Osteocyte (in vitro differentiated cells): ENCODE measurements around the gene NGEF. TPM values are rescaled to one million over a fixed set of nuclear protein-coding genes. Genes with fewer than 3 reads are reported as not detected.

Experiments
- DNase-seq: peaks from one replicate; pipeline ENCODE4 v3.0.0; 2021; ENCODE audit warnings: mixed read lengths; ENCODE audit not compliant: unreplicated experiment; ENCODE audit errors: extremely low spot score
- H3K27ac Mint-ChIP-seq: one replicate; pipeline ENCODE4 v1.8.0; 2021; ENCODE audit warnings: mild to moderate bottlenecking, mixed read lengths; ENCODE audit not compliant: unreplicated experiment
- H3K27me3 Mint-ChIP-seq: one replicate; pipeline ENCODE4 v1.8.0; 2021; ENCODE audit warnings: mixed read lengths; ENCODE audit not compliant: unreplicated experiment
- H3K36me3 Mint-ChIP-seq: one replicate; pipeline ENCODE4 v1.8.0; 2021; ENCODE audit warnings: mixed read lengths; ENCODE audit not compliant: unreplicated experiment
- H3K4me1 Mint-ChIP-seq: one replicate; pipeline ENCODE4 v1.8.0; 2021; ENCODE audit warnings: mixed read lengths; ENCODE audit not compliant: unreplicated experiment
- H3K4me3 Mint-ChIP-seq: one replicate; pipeline ENCODE4 v1.8.0; 2021; ENCODE audit warnings: mild to moderate bottlenecking, moderate library complexity, mixed read lengths; ENCODE audit not compliant: unreplicated experiment
- H3K9me3 Mint-ChIP-seq: one replicate; pipeline ENCODE4 v1.8.0; 2021; ENCODE audit warnings: mixed read lengths; ENCODE audit not compliant: unreplicated experiment
- CTCF ChIP-seq: fragments of 200-600 bp; sonication (generic); IDR thresholded peaks from 2 replicates; pipeline ENCODE4 v1.5.0; 2021; ENCODE audit warnings: antibody characterized with exemption, mild to moderate bottlenecking, moderate library complexity
- total RNA-seq: library from RNA; stranded (reverse); gene quantifications from 2 replicates; pipeline ENCODE4 v1.2.1, GENCODE V29; 2021

Gene NGEF
- total RNA-seq, 1 donor from 2014 or later = 0.27 TPM

GRCh38 chr2:232928551-232929302 lies 84.3 kb downstream of the NGEF start:
- Mint-ChIP-seq H3K36me3 (peaks cover 2% of the 10 kb centered on the region), H3K4me1 (peaks cover 4% of the 10 kb centered on the region), H3K27me3 (peaks cover 65% of the 10 kb centered on the region), H3K27ac (no peak overlapping the region), H3K9me3 (no peaks in the 10 kb centered on the region), H3K4me3 (peak overlapping the region; percentile 60)
- DNase-seq = no peak
- TF ChIP-seq CTCF = no peak

DNA sequence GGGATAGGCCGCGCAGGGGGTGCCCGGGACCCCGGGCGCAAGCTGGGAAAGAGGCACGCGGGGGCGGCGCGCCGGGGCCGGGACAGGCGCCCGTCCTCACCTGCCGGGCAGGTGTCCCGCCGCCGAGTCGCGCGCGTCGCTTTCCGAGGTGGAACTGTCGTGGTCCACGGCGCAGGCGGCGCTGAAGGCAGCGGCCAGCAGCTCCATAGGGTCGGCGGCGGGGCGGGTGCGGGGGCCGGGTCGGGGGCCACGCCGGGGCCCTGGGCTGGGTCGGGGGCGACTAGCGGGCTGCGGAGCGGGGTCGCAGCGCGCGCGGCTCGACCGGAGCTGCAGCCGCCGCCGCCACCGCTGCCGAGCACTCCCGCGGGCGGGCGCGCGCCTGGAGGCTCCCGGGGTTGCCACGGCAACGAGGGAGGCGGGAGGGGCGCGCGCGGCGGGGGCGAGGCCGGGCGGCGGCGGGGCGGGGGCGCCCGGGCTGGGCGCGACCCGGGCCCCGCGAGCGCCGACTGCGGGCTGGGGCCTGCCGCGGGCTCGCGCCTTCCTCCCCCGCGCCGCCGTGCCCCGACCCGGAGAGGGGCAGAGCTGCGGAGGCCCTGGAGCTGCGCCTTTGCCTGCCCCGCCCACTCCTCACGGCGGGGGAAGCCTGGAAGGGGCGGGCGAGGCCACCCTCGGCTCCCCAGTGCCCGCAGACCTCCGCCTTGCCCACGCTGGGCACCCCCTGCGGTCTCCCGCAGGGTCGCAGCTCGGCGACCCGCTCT lies 85.1 kb downstream of the NGEF start:
- Mint-ChIP-seq H3K4me3 (no peak overlapping the region), H3K27ac (no peak overlapping the region), H3K36me3 (peaks cover 2% of the 10 kb centered on the region), H3K27me3 (peaks cover 62% of the 10 kb centered on the region), H3K9me3 (no peaks in the 10 kb centered on the region), H3K4me1 (peaks cover 4% of the 10 kb centered on the region)
- DNase-seq = no peak
- no peak for TF ChIP-seq CTCF

- no peak for TF ChIP-seq CTCF
- Mint-ChIP-seq H3K27ac (no peak overlapping the region), H3K27me3 (peaks cover 60% of the 10 kb centered on the region), H3K9me3 (no peaks in the 10 kb centered on the region), H3K4me3 (peak overlapping the region; percentile 51), H3K36me3 (peaks cover 2% of the 10 kb centered on the region), H3K4me1 (peaks cover 4% of the 10 kb centered on the region)
- DNase-seq = no peak
These were observed 85.8 kb downstream of the NGEF start for GRCh38 chr2:232927032-232927792.

GRCh38 chr2:232926431-232926939 lies 86.6 kb downstream of the NGEF start:
- Mint-ChIP-seq H3K9me3 (no peaks in the 10 kb centered on the region), H3K27me3 (peaks cover 59% of the 10 kb centered on the region), H3K27ac (no peak overlapping the region), H3K4me3 (peak overlapping the region; percentile 51), H3K4me1 (peaks cover 4% of the 10 kb centered on the region), H3K36me3 (peaks cover 2% of the 10 kb centered on the region)
- no peak for DNase-seq
- no peak for TF ChIP-seq CTCF
